GM12872 (cell line): Measurements from ENCODE around the gene TRAPPC3L.

Source experiments
- TF ChIP-seq, protein P1 (sequence below): IDR thresholded peaks from 3 replicates; pipeline ENCODE4 v1.5.1; 2011; ENCODE audit warnings: low read depth, mild to moderate bottlenecking, low read length, moderate library complexity; ENCODE audit not compliant: insufficient read depth

TRAPPC3L gene

GRCh38 chr6:116528780-116529179 is 16.7 kb downstream of the TRAPPC3L start:
- TF ChIP-seq, protein P1, sequence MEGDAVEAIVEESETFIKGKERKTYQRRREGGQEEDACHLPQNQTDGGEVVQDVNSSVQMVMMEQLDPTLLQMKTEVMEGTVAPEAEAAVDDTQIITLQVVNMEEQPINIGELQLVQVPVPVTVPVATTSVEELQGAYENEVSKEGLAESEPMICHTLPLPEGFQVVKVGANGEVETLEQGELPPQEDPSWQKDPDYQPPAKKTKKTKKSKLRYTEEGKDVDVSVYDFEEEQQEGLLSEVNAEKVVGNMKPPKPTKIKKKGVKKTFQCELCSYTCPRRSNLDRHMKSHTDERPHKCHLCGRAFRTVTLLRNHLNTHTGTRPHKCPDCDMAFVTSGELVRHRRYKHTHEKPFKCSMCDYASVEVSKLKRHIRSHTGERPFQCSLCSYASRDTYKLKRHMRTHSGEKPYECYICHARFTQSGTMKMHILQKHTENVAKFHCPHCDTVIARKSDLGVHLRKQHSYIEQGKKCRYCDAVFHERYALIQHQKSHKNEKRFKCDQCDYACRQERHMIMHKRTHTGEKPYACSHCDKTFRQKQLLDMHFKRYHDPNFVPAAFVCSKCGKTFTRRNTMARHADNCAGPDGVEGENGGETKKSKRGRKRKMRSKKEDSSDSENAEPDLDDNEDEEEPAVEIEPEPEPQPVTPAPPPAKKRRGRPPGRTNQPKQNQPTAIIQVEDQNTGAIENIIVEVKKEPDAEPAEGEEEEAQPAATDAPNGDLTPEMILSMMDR, result no peak

DNA sequence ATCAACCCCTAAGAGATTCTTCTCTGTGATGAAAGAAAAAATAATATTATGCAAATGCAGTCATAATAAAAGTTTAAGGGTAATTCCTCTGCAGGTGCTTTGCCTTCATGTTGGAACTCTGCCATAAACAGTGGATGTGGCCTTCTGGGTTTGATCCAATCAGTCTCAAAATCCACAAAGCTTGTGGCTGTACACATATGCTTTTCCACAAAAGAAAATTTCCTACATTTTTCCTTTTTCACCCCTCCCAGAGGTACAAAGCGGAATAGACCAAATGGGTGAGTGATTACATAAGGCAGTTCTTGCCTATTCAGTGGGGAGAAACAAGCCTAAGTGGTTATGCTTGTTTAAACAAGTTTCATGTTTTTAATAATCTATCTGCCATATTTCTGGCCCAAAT is 17.4 kb downstream of the TRAPPC3L start:
- TF ChIP-seq, protein P1, result no peak

DNA sequence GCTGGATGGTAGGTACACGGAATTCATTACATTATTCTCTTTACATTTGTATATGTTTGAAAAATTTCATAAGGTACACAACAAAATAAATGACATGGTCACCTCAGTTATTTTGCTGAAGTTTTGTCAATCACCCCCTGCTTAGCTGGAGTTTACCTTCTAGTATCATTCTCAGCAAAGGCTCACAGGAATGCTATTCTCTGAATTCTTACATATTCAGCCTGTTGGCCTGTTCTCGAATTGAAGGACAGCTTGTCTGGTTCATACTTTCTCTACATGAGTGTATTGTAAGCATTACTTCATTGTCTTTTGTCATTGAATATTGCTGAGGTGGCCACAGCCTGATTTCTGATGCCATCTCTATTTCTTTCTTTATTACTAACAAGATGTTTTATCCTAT is 21.2 kb downstream of the TRAPPC3L start:
- TF ChIP-seq, protein P1, result no peak

DNA sequence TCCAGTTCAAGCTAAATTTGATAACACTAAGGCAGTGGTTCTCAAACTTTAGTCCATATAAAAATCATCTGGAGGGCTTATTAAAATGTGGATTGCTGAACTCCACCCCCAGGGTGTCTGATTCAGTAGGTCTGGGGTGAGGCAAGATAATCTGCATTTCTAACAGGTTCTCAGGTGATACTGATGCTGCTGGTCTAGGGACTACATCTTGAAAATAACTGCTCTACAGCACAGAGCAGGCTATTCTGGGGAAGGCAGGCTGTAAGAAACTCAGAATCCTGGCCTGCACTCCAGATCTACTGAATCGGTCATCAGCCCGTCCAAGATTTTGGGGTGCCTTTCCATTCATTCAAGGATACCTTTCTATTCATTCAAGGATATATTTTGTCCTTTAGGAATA is 22.6 kb downstream of the TRAPPC3L start:
- TF ChIP-seq, protein P1, result no peak

GRCh38 chr6:116518621-116519368 is 26.7 kb downstream of the TRAPPC3L start:
- TF ChIP-seq, protein P1, result no peak

DNA sequence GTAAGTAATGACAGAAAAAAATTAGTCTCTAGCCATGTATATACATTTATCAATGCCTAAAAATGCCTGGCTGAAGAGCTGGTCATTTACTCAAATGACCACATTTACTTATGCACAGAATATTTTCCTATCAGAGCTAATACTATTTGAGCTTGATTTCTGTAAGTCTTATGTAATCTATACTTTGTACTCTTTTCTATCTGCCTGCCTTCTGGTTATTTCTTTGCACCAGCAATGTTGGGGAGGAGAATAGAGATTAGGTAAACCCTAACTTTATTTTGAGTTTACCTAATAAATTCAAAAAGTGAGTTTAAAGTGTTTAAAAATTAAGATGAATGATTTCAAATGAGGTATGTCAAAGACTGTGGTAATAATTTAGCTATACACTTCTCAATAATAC is 30.3 kb downstream of the TRAPPC3L start:
- TF ChIP-seq, protein P1, result no peak

DNA sequence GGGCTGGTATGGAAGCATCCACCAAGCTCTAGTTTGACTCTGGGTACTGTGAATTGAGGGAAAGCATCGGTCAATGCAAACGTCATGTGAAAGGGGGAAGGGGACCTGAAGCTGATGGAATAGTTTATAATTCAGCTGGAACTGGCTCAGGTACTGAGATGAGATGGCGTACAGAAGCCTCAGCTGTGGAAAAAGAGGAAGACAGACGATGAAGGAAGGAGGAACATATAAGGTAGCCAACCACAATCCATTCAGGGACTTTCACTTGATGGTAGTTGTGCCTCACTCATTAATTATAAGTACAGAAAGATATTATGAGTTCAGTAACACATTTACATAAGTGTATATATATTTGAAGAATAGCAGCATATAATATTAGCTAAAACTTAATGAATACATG is 31.4 kb downstream of the TRAPPC3L start:
- TF ChIP-seq, protein P1, result no peak
